Stimulated activated CD8-positive, alpha-beta memory T cell treated with anti-CD3 and anti-CD28 coated beads, Interleukin-7, amount 100 ng/mL, for 1 hour (primary cell): ENCODE measurements around the gene NOXO1.

Source experiments
- DNase-seq, 2 donors: peaks; one replicate each; pipeline ENCODE4 v3.0.0-alpha.2; 2020; ENCODE audit warnings: low read depth in 2 of 2

NOXO1 gene

DNA sequence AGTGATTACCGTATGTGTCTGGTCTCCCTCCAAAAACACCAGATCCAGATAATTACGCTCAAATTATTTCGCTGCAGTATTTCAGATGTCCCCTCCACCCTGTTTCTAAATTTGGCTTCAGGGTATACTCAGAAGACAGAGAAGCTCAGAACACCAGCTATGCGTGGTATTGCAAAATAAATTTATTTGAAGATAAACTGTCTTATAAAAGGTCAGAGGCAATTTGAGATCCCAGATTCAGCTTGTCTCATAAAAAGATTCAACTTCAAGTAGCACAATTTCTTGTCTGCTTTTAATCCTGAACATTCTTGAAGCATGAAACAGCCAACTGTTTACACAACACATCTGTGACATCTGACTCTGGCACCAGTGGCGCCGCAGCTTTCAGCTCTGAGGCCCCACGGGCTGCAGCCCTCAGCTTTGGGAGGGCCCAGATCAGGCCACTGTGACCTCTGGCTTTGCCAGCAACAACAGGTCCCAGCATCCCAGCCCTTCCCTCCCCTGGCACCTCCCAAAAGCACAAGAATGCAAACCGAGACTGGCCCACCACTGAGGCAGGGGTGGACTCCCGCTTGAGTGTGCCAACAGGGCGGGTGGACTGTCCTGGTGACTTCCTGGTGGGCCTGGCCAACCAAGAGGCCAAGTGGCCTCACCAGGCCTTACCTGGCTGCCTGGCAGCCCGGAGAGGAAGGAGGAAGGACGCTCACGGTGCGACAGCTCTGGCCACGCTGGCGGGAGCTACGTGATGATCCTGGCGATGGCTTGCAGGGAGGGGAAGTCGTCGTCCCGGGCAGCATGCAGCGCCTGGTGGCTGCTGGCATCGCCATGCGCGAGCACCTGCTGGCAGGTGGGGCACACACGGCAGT lies 16.5 kb upstream of the NOXO1 start:
- DNase-seq: no peak

DNA sequence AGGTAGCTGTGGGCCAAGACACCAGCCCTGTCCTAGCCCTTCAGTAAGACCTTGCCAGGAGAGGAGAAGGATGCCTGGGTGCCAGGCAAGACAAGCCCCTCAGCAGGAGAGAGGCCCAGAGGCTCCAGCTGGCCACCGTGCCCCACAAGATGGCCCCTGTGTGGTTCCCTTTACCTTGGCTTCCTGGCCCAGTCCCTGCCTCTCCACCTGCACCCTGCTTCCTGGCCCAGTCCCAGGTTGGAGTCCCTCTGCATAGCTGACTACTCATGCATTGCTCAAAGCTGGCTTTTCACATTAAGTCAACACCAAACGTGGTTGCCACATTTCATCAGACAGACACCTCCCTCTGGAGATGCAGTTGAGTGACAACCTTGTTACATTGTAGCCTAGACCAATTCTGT lies 12.5 kb upstream of the NOXO1 start:
- no peak for DNase-seq

GRCh38 chr16:1992704-1993317 lies 11.5 kb upstream of the NOXO1 start:
- DNase-seq: no peak

DNA sequence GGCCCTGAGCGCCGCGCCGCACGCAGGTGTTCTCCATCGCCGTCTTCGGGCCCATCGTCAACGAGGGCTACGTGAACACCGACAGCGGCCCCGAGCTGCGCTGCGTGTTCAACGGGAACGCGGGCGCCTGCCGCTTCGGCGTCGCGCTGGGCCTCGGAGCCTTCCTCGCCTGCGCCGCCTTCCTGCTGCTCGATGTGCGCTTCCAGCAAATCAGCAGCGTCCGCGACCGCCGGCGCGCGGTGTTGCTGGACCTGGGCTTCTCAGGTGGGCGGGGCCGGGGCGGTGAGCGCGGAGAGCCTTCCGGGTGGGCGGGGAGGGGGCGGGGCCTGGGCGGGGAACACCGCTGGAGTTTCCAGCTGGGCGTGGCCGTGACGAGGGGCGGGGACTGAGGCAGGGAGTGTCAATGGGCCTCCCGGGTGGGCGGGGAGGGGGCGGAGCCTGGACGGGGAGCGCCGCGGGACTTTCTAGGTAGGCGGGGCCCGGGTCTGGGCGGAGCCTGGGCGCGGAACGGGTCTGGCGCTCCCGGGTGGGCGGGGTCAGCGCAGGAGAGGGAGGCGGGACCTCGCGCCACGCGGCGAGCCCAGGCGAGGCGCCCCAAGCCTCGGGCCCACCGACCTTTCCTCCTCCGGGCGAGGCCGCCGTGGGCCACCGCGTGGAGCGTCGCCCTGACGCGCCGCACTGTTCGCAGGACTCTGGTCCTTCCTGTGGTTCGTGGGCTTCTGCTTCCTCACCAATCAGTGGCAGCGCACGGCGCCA lies 10.9 kb upstream of the NOXO1 start:
- DNase-seq: peak; percentile 94 to 98

- DNase-seq: no peak
Observed at GRCh38 chr16:1991588-1991947, 10.3 kb upstream of the NOXO1 start.

DNA sequence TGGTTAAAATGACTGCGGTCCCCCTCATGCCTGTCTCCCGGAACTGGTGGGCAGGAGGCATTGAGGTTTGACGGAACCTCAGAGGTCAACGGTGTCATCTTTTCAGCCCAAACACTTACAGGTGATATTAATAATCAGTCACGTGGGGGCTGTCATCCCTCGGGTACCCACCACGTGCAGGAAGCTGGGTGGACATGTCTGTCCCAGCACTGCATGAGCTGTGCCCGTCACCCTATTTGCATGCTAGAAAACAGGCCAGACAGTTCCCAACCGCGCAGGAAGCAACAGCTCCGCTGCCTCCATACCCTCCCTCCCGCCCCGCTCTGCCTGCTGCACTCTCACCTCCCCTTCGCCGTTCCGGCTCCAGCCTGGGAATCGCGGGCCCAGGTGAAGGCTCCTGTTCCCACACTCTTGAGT lies 9.9 kb upstream of the NOXO1 start:
- no peak for DNase-seq

DNA sequence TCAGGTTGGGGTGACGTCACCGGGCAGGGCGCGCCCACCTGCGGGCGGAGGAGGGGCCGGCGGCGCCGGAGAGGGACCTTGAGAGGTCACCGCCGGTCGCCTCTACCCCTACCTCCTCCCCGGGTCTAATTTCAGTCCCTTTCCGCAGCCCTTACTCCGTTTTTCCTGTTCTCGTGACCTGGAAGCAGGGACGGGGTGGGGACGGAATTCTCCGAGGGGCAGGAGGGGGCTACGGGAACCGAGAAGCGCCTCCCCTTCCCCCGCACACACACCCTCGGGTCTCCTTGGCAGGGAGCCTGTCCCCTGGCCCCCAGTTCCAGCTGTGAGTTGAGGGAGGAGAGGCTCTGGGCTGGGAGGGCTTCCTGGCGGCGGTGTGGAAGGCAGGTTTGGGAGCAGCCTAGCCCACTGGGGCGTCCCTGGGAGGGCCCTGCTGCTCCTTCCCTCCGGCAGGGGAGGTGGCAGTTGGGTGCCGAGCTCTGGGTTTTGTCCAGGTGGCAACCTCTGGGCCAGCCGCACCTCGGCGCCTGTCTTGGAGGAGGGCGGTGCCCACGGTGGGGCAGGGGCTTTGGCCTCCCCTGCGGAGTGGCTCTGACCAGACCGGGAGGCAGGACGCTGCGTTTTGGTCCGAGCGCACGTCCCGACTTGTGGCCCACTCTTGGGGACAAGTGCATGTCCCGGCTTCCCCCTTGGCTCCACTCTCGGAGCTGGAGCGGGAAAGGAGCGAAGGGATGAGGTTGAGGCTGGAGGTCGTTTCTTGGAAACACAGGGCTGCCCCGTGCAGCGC lies 9.3 kb upstream of the NOXO1 start:
- DNase-seq: no peak

DNA sequence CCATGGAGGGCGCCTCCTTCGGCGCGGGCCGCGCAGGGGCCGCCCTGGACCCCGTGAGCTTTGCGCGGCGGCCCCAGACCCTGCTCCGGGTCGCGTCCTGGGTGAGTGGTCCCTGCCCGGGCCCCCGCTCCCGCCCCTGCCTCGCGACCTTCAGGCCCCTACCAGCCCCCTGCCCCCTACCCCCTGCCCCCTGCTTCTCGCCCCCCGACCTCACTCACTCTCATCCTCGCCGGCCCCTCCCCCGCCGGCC lies 8.8 kb upstream of the NOXO1 start:
- DNase-seq: no peak

DNA sequence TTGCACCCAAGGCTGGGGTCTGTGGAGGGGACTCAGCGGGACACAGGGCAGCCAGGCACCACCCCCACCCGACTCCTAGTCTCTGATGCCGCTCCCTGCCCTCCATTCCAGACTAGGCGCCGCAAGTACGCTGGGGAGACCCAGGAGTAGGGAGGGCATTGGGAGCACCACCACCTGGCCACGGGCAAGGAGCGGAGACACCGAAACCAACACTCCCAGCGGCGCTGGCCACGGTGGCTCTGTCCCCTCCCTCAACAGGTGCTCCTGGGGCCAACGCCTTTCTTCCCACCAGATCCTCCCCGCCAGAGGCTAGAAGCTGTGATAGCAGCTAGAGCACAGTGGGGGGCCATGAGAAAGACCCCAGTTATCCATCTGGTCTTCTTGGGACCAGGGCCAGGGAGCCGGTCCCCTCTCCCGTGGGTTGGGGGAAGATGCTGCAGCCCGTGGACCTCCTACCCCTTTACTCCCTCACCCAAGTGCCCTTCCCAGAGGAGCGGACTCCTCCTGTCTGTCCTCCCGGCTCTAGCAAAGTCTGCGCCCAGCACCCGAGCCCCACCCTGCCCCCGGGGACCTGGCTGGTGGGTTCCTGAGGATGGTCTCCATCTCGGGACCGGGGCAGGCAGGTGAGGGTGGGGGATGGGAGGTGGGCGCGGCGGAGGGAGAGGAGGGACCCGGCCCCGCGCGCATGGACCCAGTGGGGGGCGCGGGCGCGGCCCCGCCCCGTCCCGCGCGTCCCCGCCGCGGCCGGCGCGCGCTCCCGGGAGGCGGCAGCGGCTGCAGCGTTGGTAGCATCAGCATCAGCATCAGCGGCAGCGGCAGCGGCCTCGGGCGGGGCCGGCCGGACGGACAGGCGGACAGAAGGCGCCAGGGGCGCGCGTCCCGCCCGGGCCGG lies 8.2 kb upstream of the NOXO1 start, which contains the start of gene SYNGR3:
TSS of gene SYNGR3 (plus strand) at position 762 of the 892 bp plus-strand sequence. CDS start 133 bp downstream, outside the sequence.
- no peak for DNase-seq

- DNase-seq: no peak
Observed at GRCh38 chr16:1987198-1987597, 5.9 kb upstream of the NOXO1 start.

- DNase-seq: no peak
Observed at GRCh38 chr16:1985466-1986150, 4.3 kb upstream of the NOXO1 start.

GRCh38 chr16:1984347-1985225 lies 3.3 kb upstream of the NOXO1 start:
- no peak for DNase-seq

DNA sequence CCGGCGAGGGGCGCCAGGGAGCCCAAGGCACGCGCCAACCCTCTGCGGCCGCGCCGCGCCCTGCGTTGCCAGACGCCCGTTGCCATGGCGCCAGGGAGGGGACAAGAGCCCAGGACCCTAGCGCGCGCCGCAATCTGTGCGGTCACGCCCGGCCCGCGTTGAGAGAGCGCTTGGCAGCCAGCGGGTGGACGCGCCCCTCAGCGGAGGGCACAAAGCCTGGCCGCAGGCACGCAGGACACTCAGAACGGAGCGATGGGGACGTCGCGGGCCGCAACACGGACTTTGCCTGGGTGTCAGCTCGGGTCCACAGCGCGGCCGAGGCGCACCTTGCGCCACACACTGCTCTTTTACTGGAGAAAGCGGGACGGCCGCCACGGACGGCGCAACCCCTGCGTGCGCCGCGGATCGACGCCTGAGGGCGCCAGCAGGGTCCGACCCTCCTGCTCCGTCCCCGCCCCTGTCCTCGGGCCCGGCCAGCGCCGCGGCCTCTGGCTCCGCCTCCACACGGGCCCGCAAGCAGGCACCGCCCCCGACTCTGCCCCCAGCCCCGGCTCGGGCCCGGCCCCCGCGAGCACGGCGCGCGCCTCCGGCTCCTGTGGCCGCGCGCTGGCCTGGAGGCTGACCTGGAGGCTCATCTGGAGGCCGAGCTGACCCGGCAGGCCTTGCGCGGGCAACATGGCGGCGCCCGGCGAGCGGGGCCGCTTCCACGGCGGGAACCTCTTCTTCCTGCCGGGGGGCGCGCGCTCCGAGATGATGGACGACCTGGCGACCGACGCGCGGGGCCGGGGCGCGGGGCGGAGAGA lies 2.5 kb upstream of the NOXO1 start, which contains the start of gene GFER:
TSS of gene GFER (plus strand) at position 650 of the 803 bp plus-strand sequence. CDS start at position 676, 26 bp downstream.
- DNase-seq: peak; percentile 41 to 50

DNA sequence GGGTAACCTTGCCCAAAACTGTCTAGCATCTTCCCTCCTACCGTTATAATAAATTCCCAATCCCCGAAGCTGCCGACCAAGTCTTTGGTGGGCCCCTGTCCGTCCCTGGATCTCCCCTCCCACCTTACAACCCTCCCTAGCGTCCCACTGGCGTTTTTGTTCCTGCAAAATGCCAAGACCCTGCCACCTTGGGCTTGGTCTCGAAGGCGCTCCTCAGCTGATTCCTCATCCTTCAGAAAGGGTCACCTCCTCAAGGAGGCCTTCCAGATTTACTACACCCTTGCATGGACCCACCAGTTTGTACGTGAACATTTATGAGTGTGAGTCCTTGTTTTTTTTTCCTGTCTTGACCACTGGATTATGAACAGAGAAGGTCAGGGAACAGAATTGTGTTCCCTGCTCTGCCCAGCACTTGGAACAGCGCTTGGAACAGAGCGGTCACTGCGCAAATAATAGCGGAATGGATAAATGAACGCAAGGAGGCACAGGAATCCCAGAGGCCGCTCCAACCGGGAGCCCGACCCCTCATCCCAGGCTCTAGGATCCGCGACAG lies 1.8 kb upstream of the NOXO1 start:
- no peak for DNase-seq

DNA sequence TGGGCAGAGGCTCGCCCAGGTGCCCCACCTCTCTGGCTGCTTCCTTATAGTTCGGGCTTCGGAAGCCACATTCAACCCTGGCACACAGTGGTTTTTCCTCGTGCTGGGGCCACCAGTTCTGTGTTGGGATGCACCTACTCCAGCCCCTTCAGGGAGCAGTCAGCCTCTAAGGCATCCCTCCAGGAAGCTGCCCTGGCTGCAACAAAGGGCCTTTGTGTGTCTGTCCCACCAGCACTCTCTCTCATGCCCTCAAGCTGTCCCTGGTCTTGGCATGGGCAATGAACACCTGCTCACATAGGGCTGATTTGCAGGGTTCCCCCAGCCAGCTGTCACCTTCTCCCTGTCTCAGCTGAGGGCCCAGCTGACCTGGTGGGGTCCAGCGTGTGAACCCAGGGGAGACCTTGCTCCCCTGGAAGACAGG lies 754 bp upstream of the NOXO1 start:
- no peak for DNase-seq

GRCh38 chr16:1980770-1981087 lies 540 bp downstream of the NOXO1 start:
- no peak for DNase-seq

DNA sequence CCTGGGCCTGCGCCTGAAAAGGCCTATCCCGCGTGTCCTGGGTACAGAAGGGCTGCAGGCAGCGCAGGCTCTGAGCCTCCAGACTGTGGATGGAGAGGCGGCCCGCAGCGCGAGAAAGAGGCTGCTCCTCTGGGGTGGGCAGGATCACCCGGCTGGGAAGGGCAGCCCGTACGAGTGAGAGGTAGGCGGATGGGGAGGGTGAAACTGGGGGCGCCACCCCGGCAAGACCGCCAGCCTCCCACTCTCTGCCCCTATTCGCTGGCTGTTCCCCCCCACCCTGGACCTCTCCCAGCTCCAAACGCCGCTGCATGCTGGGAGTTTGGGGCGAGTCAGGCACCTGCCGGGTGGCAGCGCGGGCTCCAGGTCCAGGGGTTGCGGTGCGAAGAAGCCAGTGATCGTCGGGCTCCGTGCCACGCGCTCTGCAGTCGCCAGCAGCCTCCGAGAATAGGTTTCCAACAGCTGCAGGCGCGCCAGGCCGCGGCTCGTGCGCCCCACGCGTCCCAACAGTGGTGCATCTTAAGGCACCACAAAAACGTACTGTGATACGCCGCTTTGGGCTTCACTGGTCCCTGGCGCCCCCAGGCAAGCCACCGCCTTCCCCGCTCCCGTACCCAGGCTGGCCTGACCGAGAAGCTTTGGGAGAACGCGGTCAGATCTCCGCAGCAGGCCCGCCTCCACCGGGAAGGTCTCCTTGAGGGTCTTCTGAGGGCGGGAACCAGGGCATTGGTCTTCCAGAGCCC lies 1.1 kb downstream of the NOXO1 start:
- no peak for DNase-seq
